Islet precursor cell (in vitro differentiated cells): ENCODE measurements around the gene SYCP2L.
A peak's percentile ranks its signal among the peaks of the same experiment; 100 is the strongest.

Experiments used
- DNase-seq: peaks from one replicate; pipeline ENCODE4 v3.0.0-alpha.2; 2018

The SYCP2L gene

GRCh38 chr6:11011787-11012234 is 125.0 kb downstream of the SYCP2L start:
- peak; percentile 81 for DNase-seq

- DNase-seq: no peak
Observed at GRCh38 chr6:11012295-11012754, 125.5 kb downstream of the SYCP2L start.

- DNase-seq: no peak
Observed at GRCh38 chr6:11012976-11013720, 126.3 kb downstream of the SYCP2L start.

- DNase-seq: no peak
Observed at GRCh38 chr6:11013721-11014070, 126.8 kb downstream of the SYCP2L start.

GRCh38 chr6:11015102-11015501 is 128.2 kb downstream of the SYCP2L start:
- no peak for DNase-seq

- DNase-seq: no peak
Observed at GRCh38 chr6:11016452-11016851, 129.6 kb downstream of the SYCP2L start.

- DNase-seq: no peak
Observed at GRCh38 chr6:11017090-11017489, 130.2 kb downstream of the SYCP2L start.

GRCh38 chr6:11018225-11018624 is 131.4 kb downstream of the SYCP2L start:
- no peak for DNase-seq

- no peak for DNase-seq
Observed at GRCh38 chr6:11021003-11021402, 134.2 kb downstream of the SYCP2L start.

GRCh38 chr6:11021714-11022113 is 134.9 kb downstream of the SYCP2L start:
- no peak for DNase-seq

- DNase-seq: no peak
Observed at GRCh38 chr6:11023032-11023431, 136.2 kb downstream of the SYCP2L start.
